Subcutaneous adipose tissue (tissue), 4 donors: ENCODE measurements around the gene INVS. TPM values are rescaled to one million over a fixed set of nuclear protein-coding genes. Genes with fewer than 3 reads are reported as not detected.

Experiments used
- total RNA-seq, 4 donors: library from RNA; depleted of rRNA; stranded (reverse); fragments of >200 nt; gene quantifications; one replicate each; pipeline ENCODE4 v1.1.0, GENCODE V29; 2016
- TF ChIP-seq, protein P1 (sequence below): fragments of 450-650 bp; IDR thresholded peaks from one replicate; pipeline ENCODE4 v1.5.1; 2016; ENCODE audit warnings: low read depth, mild to moderate bottlenecking, control low read depth, antibody characterized with exemption, moderate library complexity

Gene INVS
- total RNA-seq, 4 donors from 2014 or later = 33.0 to 36.4 (median 35.9) TPM

GRCh38 chr9:100295240-100295639 is 196.2 kb downstream of the INVS start:
- TF ChIP-seq, protein P1, sequence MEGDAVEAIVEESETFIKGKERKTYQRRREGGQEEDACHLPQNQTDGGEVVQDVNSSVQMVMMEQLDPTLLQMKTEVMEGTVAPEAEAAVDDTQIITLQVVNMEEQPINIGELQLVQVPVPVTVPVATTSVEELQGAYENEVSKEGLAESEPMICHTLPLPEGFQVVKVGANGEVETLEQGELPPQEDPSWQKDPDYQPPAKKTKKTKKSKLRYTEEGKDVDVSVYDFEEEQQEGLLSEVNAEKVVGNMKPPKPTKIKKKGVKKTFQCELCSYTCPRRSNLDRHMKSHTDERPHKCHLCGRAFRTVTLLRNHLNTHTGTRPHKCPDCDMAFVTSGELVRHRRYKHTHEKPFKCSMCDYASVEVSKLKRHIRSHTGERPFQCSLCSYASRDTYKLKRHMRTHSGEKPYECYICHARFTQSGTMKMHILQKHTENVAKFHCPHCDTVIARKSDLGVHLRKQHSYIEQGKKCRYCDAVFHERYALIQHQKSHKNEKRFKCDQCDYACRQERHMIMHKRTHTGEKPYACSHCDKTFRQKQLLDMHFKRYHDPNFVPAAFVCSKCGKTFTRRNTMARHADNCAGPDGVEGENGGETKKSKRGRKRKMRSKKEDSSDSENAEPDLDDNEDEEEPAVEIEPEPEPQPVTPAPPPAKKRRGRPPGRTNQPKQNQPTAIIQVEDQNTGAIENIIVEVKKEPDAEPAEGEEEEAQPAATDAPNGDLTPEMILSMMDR = no peak

DNA sequence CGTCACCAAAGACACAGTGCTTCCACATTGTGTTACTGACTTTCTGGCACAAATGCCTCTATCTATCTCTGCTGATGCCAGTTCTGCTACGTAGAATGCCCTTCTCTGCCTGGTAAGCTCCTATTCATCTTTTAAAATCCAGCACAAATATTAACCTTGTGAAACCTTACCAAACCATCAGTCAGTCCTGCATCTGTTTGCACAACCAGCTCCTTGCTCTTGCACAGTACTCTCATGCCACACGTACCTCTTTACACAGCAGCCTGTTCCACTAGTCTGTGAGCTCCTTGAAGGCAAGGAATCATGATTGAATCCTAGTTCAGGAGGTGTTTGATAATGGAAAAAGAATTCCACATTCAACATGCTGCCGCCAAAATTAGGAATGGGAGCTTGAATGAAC is 197.4 kb downstream of the INVS start:
- TF ChIP-seq, protein P1 = no peak

DNA sequence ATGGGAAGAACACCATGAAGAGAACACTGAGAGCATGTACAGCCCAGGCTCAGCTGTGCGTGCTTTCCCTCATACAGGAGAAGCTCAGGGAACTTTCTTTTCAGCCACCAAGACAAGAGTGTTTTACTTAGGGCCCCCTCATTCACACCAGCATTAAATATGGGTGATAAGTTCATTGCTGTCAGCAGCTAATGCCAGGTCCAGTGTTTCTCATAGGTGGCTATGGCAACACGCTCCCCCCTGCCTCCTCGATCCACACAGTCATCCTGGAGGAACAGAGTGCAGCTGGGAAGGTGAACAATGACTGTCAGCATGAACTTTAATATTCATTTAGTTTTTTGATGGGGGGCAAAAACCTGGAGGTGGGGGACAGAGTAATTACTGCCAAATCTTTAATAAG is 199.3 kb downstream of the INVS start:
- TF ChIP-seq, protein P1 = no peak

DNA sequence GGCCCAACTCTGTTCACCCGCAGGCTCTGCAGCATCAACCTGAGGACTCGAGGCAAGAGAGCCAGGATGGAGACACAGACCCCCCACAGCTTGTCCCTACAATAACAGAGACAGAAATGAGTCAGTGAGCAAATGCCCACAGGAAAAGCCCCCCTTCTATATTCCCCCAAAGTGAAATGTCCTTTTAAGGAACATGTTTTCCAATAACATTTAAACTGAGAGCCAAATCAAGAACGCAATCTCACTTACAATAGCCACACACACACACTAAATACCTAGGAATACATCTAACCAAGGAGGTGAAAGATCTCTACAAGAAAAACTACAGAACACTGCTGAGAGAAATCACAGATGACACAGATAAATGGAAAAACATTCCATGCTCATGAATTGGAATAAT is 204.7 kb downstream of the INVS start:
- TF ChIP-seq, protein P1 = no peak

GRCh38 chr9:100306283-100306682 is 207.2 kb downstream of the INVS start:
- TF ChIP-seq, protein P1 = no peak

DNA sequence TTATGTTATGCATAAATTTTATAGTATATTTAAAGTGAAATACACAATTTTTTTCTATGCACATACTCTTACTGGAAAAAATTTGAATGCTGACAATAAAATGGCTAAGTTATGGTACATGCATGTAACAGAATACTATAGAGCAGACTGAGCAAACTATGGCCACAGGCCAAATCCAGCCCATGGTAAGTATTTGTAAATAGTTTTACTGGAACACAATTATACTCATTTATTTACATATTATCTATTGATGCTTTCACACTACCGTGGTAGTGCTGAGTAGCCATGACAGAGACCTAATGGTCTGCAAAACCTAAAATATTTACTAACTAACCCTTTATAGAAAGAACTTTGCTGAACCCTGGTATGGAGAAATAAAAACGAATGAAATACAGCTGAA is 208.0 kb downstream of the INVS start:
- TF ChIP-seq, protein P1 = no peak

DNA sequence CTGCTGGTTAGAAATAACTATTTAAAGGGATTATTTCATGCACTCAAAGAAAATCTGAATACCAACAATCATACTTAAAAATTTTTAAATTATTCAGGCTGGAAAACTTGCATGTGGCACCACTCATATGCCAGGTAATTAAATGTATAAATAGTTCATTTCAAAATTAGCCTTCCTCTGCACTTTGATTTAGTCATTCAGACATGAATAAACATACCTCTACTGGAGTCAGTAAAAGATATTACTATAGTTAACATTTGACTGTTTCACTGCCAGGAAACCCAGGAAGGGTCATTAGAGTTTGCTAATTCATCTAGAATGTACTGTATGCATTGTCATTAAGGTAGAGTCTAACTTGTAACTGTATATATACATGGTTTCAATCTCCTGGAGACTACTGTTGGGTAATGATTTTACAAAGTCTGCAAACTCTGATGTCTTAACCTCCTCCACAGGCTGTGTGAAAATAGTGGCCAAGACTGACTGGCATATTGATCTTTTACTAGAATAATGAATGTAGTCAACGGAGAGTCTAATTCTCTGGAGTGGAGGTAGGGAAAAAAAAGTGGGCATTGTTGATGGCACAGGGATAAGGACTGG is 210.0 kb downstream of the INVS start:
- TF ChIP-seq, protein P1 = no peak
